Subcutaneous abdominal adipose tissue (tissue), 5 donors: Measurements from ENCODE around the gene FMO3.

ENCODE experiments used
- H3K27ac ChIP-seq: one replicate; pipeline ENCODE4 v1.7.0; 2013; ENCODE audit warnings: low read depth, mild to moderate bottlenecking, inconsistent platforms, low read length, moderate library complexity
- H3K27me3 ChIP-seq, 5 donors: one replicate each; pipeline ENCODE4 v1.7.0; 2013; ENCODE audit warnings: low read length in 5 of 5, inconsistent platforms in 1 of 5; ENCODE audit not compliant: control insufficient read depth in 5 of 5, insufficient read depth in 4 of 5
- H3K36me3 ChIP-seq, 5 donors: one replicate each; pipeline ENCODE4 v1.7.0; 2013; ENCODE audit warnings: low read length in 5 of 5; ENCODE audit not compliant: control insufficient read depth in 5 of 5, insufficient read depth in 5 of 5
- H3K4me1 ChIP-seq, 5 donors: one replicate each; pipeline ENCODE4 v1.7.0; 2013; ENCODE audit warnings: low read length in 5 of 5, mild to moderate bottlenecking in 3 of 5, moderate library complexity in 1 of 5; ENCODE audit not compliant: control insufficient read depth in 5 of 5, insufficient read depth in 5 of 5
- H3K4me3 ChIP-seq, 5 donors: one replicate each; pipeline ENCODE4 v1.7.0; 2013; ENCODE audit warnings: low read length in 5 of 5, low read depth in 1 of 5
- H3K9ac ChIP-seq, 5 donors: one replicate each; pipeline ENCODE4 v1.7.0; 2013; ENCODE audit warnings: low read length in 5 of 5, mild to moderate bottlenecking in 4 of 5, moderate library complexity in 3 of 5
- H3K9me3 ChIP-seq, 5 donors: one replicate each; pipeline ENCODE4 v1.7.0; 2013; ENCODE audit warnings: low read length in 5 of 5; ENCODE audit not compliant: control insufficient read depth in 5 of 5
- donor health status: healthy.
- donor health status: healthy.
- donor health status: healthy.
- donor health status: healthy.
- donor health status: healthy.

Gene FMO3

DNA sequence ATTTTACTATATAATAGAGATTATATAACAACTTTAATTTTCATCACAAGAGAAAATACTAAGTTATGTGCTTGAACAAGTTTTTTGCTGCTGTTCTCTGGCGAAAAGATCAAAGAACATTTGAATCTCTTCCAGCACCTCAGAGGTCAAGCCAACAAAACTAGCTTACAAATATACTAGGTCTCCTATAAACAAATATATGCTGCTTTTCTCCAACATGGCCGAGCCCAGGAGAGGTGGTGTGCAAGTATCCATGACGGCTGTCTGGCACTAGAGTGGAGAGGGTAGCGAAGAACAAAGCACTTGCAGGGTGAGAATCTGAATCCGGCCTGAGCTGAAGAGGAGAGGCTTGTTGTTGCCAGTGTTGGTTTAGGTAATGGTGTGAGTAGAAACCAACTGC is 7.5 kb upstream of the FMO3 start:
- no peak overlapping the region for H3K9ac ChIP-seq
- H3K4me1 ChIP-seq, result peaks cover 0 to 15% (median 9%) of the 10 kb centered on the region in 5 donors
- H3K27me3 ChIP-seq, result no peaks in the 10 kb centered on the region
- H3K9me3 ChIP-seq, result no peaks in the 10 kb centered on the region
- H3K4me3 ChIP-seq, result no peak overlapping the region
- H3K36me3 ChIP-seq, result no peaks in the 10 kb centered on the region
- H3K27ac ChIP-seq, result no peak overlapping the region

DNA sequence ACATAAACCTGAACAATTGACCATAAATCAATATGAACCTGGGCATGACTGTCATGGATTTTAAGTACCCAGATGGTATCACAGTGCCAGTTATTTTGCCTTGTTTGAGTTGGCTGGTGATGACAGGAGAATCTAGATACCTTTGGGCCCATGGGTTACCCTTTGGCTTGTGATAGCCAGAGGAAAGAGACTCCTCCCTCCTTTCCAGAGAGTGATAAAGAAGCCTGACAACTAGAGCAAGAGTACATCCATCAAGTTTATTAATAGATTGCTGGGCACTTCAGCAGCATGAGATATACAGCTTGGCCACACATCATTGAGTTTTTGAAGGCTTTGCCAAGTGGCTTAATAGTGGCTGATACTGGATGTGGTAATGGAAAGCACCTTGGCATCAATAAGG is 6.6 kb upstream of the FMO3 start:
- Histone ChIP-seq H3K9ac (no peak overlapping the region), H3K27me3 (no peaks in the 10 kb centered on the region), H3K4me1 (peaks cover 0 to 15% (median 9%) of the 10 kb centered on the region in 5 donors), H3K36me3 (no peaks in the 10 kb centered on the region), H3K9me3 (no peaks in the 10 kb centered on the region), H3K27ac (no peak overlapping the region), H3K4me3 (no peak overlapping the region)

DNA sequence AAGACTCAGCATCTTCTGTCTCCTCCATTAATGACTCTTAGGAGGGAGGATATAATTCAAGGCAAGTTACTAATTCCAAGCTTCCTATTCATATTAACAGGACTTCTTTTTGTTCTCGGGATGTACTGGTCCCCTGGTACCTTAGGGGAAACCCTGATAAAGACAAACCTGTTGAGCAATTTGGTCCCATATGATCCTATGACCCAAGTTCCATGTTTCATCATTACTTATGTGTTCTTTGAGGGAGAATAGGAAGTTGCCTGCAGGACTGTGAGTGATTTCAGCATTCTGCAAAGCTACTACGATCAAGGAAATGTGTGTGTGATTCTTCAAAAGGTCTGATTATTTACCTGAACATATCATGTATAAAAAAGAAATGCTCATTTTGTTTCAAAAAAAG is 5.8 kb upstream of the FMO3 start:
- no peaks in the 10 kb centered on the region for H3K27me3 ChIP-seq
- H3K4me3 ChIP-seq, result no peak overlapping the region
- no peaks in the 10 kb centered on the region for H3K36me3 ChIP-seq
- no peak overlapping the region for H3K27ac ChIP-seq
- H3K9ac ChIP-seq, result no peak overlapping the region
- H3K4me1 ChIP-seq, result peaks cover 0 to 15% (median 9%) of the 10 kb centered on the region in 5 donors
- H3K9me3 ChIP-seq, result no peaks in the 10 kb centered on the region

DNA sequence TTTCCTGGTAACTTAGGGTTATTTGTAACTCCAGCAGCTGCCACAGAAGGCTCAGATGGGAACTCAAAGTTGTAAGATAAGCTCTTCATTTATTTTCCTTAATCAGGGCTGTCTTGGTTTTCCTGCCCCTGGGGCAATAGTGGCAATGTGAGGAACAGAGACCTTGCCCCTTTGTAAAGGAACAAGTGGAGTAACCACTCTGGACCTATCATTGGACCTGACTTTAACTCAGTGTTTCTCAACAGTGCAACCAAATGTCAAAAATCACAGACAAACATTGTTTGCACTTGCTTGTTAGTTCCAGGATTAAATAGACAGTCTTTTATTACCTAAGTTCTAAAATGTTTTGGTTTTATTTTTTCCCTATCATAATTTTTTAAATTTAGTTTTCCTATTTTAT is 2.8 kb upstream of the FMO3 start:
- Histone ChIP-seq H3K4me3 (no peak overlapping the region), H3K9me3 (no peaks in the 10 kb centered on the region), H3K27me3 (no peaks in the 10 kb centered on the region), H3K9ac (no peak overlapping the region), H3K27ac (no peak overlapping the region), H3K4me1 (peaks cover 0 to 4% (median 0%) of the 10 kb centered on the region in 5 donors), H3K36me3 (no peaks in the 10 kb centered on the region)

DNA sequence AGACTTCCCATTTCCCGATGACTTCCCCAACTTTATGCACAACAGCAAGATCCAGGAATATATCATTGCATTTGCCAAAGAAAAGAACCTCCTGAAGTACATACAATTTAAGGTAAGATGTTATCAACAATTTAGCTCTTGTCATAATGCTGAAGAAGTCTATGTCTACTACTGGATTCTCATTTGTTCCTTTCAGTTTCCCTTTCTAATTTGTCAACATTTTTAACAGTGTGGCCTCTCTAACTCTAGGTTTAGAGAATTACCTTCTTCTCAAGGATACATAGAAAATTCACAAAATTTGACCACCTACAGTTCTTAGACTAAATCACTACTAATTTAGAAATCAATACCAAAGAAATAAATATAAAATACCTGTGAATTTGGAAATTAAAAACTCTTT is 13.2 kb downstream of the FMO3 start:
- no peak overlapping the region for H3K9ac ChIP-seq
- H3K27ac ChIP-seq, result no peak overlapping the region
- H3K4me1 ChIP-seq, result peaks cover 0 to 16% (median 11%) of the 10 kb centered on the region in 5 donors
- no peaks in the 10 kb centered on the region for H3K36me3 ChIP-seq
- H3K4me3 ChIP-seq, result peak overlapping the region in 1 of 5 donors; percentile 24
- no peaks in the 10 kb centered on the region for H3K27me3 ChIP-seq
- H3K9me3 ChIP-seq, result no peaks in the 10 kb centered on the region

DNA sequence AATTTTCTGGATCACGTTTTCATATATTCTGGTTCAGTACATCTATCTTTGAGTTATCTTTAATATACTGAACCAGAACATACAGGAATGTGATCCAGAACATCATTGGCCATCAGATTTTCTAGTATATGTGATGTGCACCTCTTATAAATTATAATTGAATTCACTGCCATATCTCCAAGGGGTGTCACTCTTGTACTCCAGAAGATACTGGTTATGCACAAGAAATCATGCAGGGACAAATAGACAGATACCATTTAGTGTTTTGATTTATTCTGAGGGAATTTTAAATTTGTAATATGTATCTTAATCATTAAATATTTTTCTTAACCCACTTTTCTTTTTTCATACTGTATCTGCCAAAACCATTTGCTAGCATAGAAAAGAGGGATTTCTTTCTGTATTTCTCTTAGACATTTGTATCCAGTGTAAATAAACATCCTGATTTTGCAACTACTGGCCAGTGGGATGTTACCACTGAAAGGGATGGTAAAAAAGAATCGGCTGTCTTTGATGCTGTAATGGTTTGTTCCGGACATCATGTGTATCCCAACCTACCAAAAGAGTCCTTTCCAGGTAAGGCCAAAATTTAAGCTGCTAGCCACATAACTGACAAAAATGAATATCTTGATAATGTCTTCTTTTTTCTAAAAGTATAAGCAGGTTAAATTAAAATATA is 16.7 kb downstream of the FMO3 start:
- Histone ChIP-seq H3K36me3 (no peaks in the 10 kb centered on the region), H3K27me3 (no peaks in the 10 kb centered on the region), H3K4me3 (no peak overlapping the region), H3K9ac (peak overlapping the region in 1 of 5 donors; percentile 34), H3K27ac (no peak overlapping the region), H3K4me1 (peaks cover 3 to 33% (median 29%) of the 10 kb centered on the region in 5 donors), H3K9me3 (no peaks in the 10 kb centered on the region)

DNA sequence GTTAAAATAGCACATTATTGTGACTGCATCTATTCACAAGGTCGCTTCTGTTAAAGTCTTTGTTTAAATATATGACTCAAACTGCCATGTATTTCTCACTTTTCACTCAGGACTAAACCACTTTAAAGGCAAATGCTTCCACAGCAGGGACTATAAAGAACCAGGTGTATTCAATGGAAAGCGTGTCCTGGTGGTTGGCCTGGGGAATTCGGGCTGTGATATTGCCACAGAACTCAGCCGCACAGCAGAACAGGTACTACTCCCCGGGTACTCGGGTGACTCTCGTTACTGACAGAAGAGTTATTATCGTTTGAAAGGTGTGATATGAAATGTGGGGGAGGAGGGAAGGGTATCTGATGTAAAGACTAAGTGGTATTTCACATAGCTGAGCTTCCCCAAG is 17.3 kb downstream of the FMO3 start:
- Histone ChIP-seq H3K9ac (peak overlapping the region in 1 of 5 donors; percentile 34), H3K36me3 (no peaks in the 10 kb centered on the region), H3K27ac (peak overlapping the region; percentile 35), H3K4me3 (no peak overlapping the region), H3K4me1 (peaks cover 3 to 33% (median 29%) of the 10 kb centered on the region in 5 donors), H3K27me3 (no peaks in the 10 kb centered on the region), H3K9me3 (no peaks in the 10 kb centered on the region)

DNA sequence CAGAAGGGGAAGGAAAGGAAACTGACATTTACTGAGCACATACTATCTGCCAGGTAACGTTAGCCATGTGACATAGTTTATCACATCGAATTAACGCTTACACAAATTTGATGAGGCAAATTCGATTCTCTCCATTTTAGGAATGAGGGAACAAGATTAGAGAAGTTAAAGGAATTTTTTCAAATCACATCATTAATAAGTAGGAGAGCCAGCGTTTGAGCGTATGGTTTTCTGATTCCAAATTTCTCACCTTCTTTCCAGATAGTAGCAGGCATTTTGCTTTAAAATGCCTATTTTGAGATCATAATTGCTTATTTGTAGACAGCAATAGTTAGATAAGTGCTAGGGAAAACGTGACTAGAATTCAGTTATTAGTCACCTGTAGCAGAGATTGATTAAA is 19.3 kb downstream of the FMO3 start:
- H3K36me3 ChIP-seq, result no peaks in the 10 kb centered on the region
- H3K9ac ChIP-seq, result no peak overlapping the region
- no peaks in the 10 kb centered on the region for H3K27me3 ChIP-seq
- peaks cover 8 to 47% (median 39%) of the 10 kb centered on the region in 5 donors for H3K4me1 ChIP-seq
- H3K27ac ChIP-seq, result no peak overlapping the region
- no peaks in the 10 kb centered on the region for H3K9me3 ChIP-seq
- H3K4me3 ChIP-seq, result no peak overlapping the region

DNA sequence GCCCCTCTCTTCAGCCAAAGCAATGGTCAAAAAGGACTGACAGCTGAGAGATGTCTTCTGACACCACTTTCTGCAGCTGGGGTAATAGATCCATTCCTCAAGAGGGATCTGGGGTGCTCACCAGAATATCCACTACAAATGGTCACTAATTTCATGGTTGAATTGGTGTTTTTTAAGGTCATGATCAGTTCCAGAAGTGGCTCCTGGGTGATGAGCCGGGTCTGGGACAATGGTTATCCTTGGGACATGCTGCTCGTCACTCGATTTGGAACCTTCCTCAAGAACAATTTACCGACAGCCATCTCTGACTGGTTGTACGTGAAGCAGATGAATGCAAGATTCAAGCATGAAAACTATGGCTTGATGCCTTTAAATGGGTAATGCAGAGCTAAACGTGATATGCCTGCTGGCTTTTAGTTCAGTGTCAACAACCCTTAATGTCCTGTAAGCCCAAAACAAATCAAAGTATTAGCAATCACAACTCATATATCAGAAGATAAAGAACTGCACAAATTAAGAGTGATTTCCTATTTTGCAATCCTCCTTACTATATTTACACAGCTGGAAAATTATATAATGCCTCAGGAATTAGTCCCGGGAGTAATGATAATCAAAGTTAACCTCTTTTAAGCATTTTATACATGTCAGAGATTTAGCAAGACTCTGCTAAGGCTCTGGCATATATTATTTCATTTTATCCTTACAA is 20.1 kb downstream of the FMO3 start:
- Histone ChIP-seq H3K27me3 (no peaks in the 10 kb centered on the region), H3K9ac (peak overlapping the region in 1 of 5 donors; percentile 11), H3K4me1 (peaks cover 8 to 52% (median 46%) of the 10 kb centered on the region in 5 donors), H3K36me3 (no peaks in the 10 kb centered on the region), H3K9me3 (no peaks in the 10 kb centered on the region), H3K27ac (peak overlapping the region; percentile 34), H3K4me3 (peak overlapping the region in 1 of 5 donors; percentile 23)

DNA sequence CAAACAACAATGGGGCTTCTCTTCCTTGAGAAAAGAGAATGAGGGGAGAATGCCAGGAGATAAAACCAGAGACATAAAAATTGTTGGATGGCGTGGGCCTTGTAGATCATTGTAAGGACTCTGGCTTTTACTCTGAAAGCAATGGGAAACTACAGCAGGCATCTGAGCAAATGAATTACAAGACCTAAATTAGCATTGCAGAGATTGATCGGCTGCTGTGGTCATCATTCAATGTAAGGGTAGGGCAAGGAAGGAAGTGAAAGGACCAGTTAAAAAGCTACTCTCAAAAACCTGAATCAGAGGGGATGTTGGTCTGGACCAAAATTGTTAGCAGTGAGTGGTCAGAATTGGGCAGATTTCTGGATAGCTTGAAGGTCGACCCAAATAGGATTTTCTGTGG is 21.4 kb downstream of the FMO3 start:
- Histone ChIP-seq H3K9ac (no peak overlapping the region), H3K4me3 (no peak overlapping the region), H3K36me3 (no peaks in the 10 kb centered on the region), H3K27ac (no peak overlapping the region), H3K9me3 (no peaks in the 10 kb centered on the region), H3K27me3 (no peaks in the 10 kb centered on the region), H3K4me1 (peaks cover 8 to 56% (median 47%) of the 10 kb centered on the region in 5 donors)
